ENCODE results near the gene SLC38A7. TPM values are rescaled to one million over a fixed set of nuclear protein-coding genes. Genes with fewer than 3 reads are reported as not detected.
A peak's percentile ranks its signal among the peaks of the same experiment; 100 is the strongest.

Gene SLC38A7
- total and polyA plus RNA-seq, 2 of the 13 experiments (the other 11 are each of a cell fraction or from before 2014, with no cell fraction given) = 13.2 to 14.1 TPM

- Histone ChIP-seq H3K9me3 (ENCODE audit: low read length) (no peaks in the 10 kb centered on the region), H3K27ac (ENCODE audit: extremely low read length, insufficient read depth, low read length) (no peak overlapping the region), H4K20me1 (ENCODE audit: insufficient read depth, low read length) (no peaks in the 10 kb centered on the region), H3K36me3 (replicated peaks in 1 of 2; ENCODE audit: control insufficient read depth in 1 of 2, insufficient read depth in 2 of 2, low read length in 2 of 2) (peaks cover 9 to 33% of the 10 kb centered on the region in 2 experiments), H3K9ac (ENCODE audit: insufficient read depth, low read depth, low read length) (no peak overlapping the region), H3K4me1 (ENCODE audit: insufficient read depth, low read length) (peaks cover 11% of the 10 kb centered on the region), H3K4me3 (replicated peaks in 1 of 3; ENCODE audit: insufficient read depth in 1 of 3, low read depth in 2 of 3, low read length in 3 of 3) (no peak overlapping the region), H2AFZ (ENCODE audit: low read length) (no peak overlapping the region), H3K4me2 (ENCODE audit: low read depth, low read length) (no peak overlapping the region), H3K27me3 (ENCODE audit: control insufficient read depth in 1 of 2, insufficient read depth in 2 of 2, low read length in 2 of 2) (no peaks in the 10 kb centered on the region), H3K79me2 (ENCODE audit: insufficient read depth, low read length) (peaks cover 2% of the 10 kb centered on the region)
- ChIA-PET CTCF (ENCODE audit: low intra/inter-chr PET ratio, low total read pairs) (interaction anchor here (1.3 kb wide), 1 partner anchor 77 kb away, joined by 9 read pairs; no protein-coding TSS in a partner anchor), POLR2A (no interaction called here)
- in situ Hi-C loops (cut with HindIII; ENCODE audit: extremely low pct_ligation_motif_present, low pct_unique_long_range_greater_than_20kb) = no loop called here
- no peak for FAIRE-seq
- DNase-seq (ENCODE audit: low spot score) = no peak
- ATAC-seq = peak; percentile 23; the same call in 2 of the 3 replicates
- no TSS peak for BruUV-seq (replicated peaks)
- 89% methylated on average over 3 of the region's 3 CpGs for WGBS (ENCODE audit: low lambda C conversion rate)
- intact Hi-C loops (cut with micrococcal nuclease; ENCODE audit: unreplicated experiment) = loop anchor here (1.0 kb wide), 1 partner anchor 78 kb away; no protein-coding TSS in a partner anchor
- TF ChIP-seq SP4 (CRISPR knock-in tag; IDR thresholded peaks at IDR 0.05) (no peak), TGIF2 (CRISPR knock-in tag; IDR thresholded peaks at IDR 0.05) (no peak), POLR2A (IDR thresholded peaks at IDR 0.05; ENCODE audit: insufficient read depth in 1 of 2, low read depth in 2 of 2, low read length in 2 of 2) (no peak), PREB (CRISPR knock-in tag; IDR thresholded peaks at IDR 0.05) (no peak), IRF1 (CRISPR knock-in tag; IDR thresholded peaks at IDR 0.05; ENCODE audit: low read depth) (no peak), RORA (CRISPR knock-in tag; IDR thresholded peaks at IDR 0.05) (no peak), STAG1 (CRISPR knock-in tag; IDR thresholded peaks at IDR 0.05) (peak; percentile 62), ZNF256 (CRISPR knock-in tag; conservative IDR thresholded peaks at IDR 0.05) (no peak), ZBTB20 (CRISPR knock-in tag; IDR thresholded peaks at IDR 0.05; ENCODE audit: borderline replicate concordance, low read depth) (no peak), CBFB (CRISPR knock-in tag; IDR thresholded peaks at IDR 0.05) (no peak), KDM3A (CRISPR knock-in tag; IDR thresholded peaks at IDR 0.05; ENCODE audit: low read depth) (no peak), CENPBD1 (CRISPR knock-in tag; IDR thresholded peaks at IDR 0.05; ENCODE audit: borderline replicate concordance, low read depth) (no peak), MIER3 (CRISPR knock-in tag; IDR thresholded peaks at IDR 0.05; ENCODE audit: borderline replicate concordance) (no peak), DNMT3B (CRISPR knock-in tag; conservative IDR thresholded peaks at IDR 0.05) (no peak), PPARG (CRISPR knock-in tag; conservative IDR thresholded peaks at IDR 0.05) (no peak), ZNF503 (CRISPR knock-in tag; IDR thresholded peaks at IDR 0.05) (no peak), CTCF (CRISPR knock-in tag; IDR thresholded peaks at IDR 0.05) (peak; percentile 38), SRF (IDR thresholded peaks at IDR 0.05; ENCODE audit: low read depth, low read length) (no peak), ZNF547 (CRISPR knock-in tag; IDR thresholded peaks at IDR 0.05) (no peak), SMC3 (IDR thresholded peaks at IDR 0.05; ENCODE audit: low read length) (peak; percentile 32; the same call in 1 of the 2 replicates), ATF5 (CRISPR knock-in tag; IDR thresholded peaks at IDR 0.05; ENCODE audit: low read depth) (no peak)
Observed at GRCh38 chr16:58678716-58679115, 5.9 kb downstream of the SLC38A7 start.

Measured in HepG2 (cell line).